IPS-NIHi7 (cell line): ENCODE data around the gene ADAMTS17.
A peak's percentile ranks its signal among the peaks of the same experiment; 100 is the strongest.
"Not testable (repeated sequence)": the region's sequence is repeated elsewhere in the genome, so short reads cannot be mapped to it uniquely, and the experiment has no call there.

ENCODE experiments used
- DNase-seq: peaks from one replicate; pipeline ENCODE4 v3.0.0; 2012; ENCODE audit warnings: mixed read lengths; ENCODE audit errors: extremely low spot score

Gene ADAMTS17

DNA sequence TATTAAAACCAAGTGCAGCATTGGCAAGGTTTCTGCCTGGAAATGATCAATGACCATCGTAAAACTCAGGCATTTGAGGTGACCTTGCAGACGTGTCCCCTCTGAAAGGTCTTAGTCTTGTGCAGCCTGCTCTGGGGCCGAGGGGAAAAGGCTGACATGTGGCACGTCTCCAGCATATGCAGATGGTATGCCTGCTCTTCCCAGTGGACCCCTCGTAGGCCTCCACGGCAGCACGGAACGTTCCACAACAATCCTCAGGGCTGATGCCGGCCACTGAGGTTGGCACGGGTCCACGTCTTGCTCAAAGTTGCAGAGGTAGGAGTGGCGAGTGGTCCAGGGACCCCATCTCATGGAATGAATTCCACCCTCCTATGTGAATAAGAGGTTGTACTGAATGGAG is 361.0 kb downstream of the ADAMTS17 start:
- DNase-seq = no peak

DNA sequence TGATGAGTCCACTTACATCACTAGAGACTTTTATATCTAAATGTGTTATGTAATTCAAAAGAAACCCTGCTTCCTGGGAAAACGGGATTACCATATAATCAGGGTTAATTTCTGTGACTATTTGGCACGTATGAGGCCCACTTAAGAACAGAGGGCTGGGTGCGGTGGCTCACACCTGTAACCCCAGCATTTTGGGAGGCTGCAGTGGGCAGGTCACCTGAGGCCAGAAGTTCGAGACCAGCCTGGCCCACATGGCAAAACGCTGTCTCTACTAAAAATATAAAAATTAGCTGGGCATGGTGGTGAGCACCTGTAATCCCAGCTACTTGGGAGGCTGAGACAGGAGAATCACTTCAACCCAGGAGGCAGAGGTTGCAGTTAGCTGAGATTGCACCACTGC is 361.9 kb downstream of the ADAMTS17 start:
- DNase-seq = not testable (repeated sequence)

DNA sequence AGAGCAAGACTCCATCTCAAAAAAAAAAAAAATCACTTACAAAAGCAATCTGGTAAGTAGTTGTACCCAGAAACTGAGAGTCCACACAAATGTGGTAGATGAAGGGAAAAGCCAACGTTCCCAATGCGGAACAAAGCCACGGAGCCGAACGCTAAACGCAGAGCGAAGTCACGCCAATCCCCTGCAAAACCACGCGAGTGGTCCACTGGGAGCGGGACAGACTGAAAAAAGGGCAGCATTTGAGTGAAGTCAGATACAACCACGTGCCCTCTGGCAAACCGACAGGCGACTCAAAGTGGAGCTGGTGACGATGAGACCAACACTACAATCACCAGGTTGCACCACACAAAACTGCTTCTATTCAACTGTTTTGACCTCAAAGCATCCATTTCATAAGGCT is 362.4 kb downstream of the ADAMTS17 start:
- DNase-seq = no peak

DNA sequence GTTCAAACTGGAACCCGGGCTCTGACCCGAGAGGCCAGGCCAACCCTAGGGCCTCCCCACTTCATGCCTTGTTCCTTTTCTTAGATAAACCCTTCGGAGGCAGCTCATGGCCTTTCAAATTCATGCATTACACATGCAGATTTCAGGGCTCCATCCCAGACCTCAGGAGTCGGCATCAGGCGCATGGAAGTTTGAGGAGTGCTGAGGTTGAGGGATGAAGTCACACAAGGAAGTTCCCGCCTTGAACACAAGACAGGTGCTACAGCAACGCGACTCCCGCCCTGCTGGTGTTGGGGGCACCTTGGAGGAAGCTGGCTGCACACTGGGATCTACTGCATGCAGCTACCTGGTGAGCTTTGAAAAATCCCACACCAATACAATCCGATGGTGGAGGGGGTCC is 363.3 kb downstream of the ADAMTS17 start:
- DNase-seq = peak; percentile 31

DNA sequence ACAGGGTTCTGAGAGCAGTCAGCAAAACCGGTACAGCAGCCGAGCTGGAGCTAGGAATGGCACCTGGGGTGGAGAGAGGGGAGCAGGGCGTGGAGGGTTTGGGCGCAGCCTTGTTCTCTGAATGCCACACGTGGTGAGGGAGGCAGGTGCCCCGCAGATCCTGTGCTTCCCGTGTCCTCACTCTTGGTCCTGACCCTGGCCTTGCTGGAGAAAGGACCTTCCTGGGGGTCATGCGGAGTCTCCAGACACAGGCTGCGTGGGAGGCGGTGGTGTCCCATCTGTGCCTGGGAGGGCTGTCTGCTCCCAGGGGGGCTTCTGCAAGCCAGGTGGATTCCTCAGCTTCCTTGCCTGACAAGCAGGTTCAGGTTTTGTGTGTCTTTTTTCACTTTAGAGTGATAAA is 363.8 kb downstream of the ADAMTS17 start:
- DNase-seq = no peak

DNA sequence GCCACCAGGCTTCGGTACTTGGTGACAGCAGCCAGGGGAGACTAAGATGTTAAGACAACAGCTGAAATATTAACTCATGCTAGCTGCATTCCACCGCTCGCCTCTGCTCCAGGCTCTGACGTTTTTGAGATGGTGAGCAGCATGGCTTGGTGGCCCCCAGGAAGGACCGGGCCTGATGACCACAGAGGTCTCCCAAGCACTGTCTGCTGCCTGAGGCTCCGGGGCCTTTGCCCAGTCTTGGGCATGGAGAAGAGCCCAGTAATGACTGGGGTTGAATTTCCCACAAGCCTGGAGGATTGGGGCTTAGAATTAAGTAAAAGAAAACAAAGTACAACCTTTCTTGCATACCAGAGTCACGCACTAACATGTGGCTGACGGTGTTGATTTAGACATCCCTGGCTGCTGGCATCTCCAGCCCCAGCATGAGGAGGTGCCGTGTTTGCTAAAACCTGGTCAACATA is 364.9 kb downstream of the ADAMTS17 start:
- DNase-seq = no peak

DNA sequence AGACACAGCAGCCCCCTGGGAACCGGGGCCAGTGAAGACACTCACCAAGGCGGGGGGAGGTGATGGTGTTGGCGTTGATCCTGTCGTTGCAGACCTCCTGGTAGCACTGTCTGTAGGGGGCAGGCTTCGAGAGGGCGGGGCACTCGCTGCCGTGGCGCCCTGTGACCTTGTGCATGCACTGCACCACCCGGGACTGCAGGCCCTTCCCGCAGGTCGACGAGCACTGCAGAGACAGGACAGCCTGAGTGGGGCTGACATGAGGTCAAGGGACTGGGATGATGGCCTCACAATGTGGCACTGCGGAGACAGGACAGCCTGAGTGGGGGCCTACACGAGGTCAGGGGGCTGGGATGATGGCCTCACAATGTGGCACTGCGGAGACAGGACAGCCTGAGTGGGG is 365.8 kb downstream of the ADAMTS17 start:
- no peak for DNase-seq

DNA sequence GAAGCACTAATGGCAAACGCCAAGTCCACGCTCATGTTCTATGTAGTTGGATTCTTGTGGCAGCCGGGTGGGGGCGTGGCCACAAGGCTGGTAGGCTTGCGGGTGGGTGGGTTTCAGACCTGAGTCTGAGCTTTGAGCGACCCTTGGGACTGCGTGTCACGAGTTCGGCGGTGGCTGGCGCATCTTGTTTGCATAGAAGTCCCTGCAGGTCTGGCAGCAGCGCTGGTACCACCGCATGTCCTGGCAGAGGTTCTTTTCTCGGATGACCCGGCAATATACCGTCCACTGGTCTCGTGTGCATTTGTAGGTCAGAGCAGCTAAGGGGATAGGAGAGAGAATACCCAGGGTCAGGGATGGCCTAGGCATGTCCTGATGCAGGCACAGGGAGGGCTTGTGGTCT is 367.5 kb downstream of the ADAMTS17 start:
- DNase-seq = no peak

DNA sequence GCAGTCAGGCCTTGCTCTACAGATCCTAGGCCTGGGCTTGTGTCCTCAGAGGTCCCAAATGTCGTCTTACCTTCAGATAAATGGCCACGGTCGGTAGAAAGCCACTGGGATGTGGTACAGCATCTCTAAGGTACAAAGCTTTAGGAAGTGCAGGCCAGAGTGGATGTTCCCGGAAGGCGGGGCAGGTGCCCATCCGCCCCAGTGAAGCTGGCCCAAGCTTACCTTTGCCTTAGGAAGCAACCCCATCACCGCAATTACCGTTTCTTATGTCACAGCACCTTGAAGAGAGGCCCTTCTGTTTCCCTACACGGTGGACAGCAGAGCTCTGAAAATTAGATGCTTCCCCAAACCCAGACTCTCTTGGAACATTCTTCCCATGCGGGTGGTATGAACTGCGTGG is 368.4 kb downstream of the ADAMTS17 start:
- DNase-seq = no peak

DNA sequence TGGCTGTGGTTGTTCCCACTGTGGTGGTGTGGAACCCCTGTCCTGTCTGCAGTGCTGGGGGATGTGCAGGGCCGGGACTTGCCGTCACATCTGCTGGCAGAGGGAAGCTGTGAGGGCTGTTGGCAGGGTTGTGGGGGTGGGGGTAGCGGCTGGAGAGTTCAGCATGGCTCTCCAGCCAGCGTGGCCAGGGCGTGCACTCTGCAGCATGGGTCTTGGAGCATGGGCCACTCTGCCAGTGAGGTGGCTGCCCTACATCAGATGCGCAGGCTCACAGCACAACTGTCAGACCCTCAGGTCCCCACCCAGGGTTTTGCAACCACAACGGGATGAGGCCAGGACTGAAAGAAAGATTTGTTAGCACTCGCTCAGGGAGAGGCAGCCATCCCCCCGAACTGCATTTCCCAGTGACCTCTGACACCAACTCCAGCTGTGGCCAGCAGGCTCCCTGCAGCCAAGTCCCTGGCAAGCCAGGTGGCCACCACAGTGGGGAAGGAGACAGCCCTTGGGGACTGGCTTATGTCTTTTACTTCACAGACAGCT is 370.8 kb downstream of the ADAMTS17 start:
- DNase-seq = no peak

DNA sequence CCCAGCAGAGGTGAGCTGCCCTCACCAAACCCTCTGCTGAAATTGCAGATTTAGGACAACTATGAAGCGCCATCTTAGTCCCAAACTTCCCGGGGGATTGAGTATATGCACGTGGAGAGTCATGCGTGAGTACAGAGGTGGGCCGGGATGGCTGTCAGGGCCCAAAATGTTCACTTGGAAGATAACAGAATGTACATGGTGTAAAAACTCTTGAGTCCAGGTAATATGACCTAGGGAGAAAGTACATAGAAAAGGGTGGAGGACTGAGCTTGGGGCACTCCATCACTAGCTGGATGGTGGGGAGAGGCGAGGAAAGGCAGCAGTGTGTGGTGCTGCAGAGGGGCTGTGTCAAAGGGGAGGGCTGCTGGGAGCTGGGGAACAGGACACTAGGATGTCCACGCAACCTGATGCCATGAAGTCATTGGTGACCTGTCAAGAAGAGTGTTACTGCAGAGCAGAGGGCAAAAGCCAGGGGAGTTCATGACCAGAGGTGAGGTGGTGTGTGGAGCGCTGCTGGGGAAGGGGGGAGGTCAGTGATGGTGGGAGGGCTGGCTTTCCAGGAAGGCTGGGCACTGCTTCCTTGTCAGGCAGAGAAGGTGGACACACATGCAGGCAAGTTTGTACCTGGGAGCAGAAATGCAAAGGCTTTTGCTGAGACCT is 372.4 kb downstream of the ADAMTS17 start:
- DNase-seq = no peak

DNA sequence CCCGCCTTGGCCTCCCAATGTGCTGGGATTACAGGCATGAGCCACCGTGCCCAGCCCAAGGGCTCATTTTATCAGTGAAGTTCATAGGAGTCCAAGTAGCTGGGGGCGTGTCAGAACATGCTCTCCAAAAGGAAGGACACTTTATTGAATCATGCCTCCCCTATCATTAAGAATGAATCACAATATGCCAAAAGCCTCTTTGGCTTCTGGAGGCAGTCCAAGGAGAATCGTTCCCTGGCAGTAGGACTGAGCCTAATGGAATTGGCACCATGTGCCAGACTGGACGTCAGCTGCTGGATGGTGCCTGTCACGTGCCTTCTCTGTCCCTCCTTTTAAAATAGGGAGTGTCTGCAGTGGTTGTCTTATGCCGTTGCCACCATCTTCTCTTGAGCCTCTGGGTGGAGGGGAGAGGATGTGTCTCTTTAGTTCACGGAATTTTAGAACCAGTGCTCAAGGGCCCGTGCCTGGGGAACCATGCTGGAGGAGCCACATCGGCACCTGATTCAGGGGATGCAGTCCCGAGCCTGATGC is 373.9 kb downstream of the ADAMTS17 start:
- DNase-seq = no peak

DNA sequence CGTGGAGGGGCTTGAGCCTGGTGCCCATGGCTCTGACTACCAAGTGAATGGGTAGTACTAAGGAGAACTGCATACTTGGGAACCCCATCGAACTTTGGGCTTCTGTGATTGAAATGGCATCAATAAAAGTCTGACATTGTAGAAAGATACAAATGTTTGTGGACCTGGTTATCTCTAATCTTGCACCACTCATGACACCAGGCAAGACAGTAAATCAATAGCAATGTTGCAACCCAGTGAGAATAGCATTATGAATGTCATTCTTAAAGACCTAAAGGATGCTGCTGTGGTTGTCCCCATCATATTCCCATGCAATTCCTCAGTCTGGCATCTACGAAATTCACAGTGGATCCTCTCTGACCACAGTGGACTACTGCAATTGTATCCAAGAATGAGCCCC is 375.0 kb downstream of the ADAMTS17 start:
- no peak for DNase-seq

DNA sequence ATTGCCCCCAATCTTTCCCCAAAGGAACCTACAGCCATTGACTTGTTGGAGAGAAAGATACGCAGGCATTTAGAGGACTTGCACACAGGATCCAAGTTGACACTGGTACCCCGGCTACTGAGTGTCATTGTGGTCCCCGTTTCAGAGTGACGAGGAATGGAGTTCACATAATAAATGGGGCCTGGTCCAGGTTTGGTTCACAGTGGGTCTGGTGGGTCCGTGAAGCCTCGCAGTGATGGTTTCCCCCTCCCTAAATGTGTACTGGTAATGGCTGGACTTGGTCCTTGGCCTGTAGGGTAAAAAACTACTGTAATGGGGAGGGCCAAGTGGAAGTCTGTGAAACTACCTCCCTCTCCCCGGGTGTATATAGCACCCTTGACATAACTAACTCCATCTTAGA is 376.4 kb downstream of the ADAMTS17 start:
- DNase-seq = no peak

DNA sequence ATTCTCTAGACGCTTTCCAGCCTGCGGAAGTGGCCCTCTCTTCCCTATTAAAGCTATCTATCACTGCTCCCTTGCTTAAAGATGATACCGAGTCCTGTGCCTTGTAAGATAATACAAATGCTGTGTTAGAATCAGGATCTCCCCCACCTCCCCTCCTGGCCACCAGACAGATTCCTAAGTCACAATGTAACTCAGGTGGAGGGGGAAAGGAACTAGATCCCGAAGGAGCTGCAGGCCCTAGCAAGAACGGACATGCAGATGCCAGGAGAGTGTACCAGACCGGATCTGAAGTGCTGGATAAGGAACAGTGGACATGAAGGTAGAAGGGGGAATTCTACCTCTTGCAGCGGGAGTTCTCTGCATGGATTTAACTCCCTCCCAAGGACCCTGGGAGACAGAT is 377.8 kb downstream of the ADAMTS17 start:
- no peak for DNase-seq

DNA sequence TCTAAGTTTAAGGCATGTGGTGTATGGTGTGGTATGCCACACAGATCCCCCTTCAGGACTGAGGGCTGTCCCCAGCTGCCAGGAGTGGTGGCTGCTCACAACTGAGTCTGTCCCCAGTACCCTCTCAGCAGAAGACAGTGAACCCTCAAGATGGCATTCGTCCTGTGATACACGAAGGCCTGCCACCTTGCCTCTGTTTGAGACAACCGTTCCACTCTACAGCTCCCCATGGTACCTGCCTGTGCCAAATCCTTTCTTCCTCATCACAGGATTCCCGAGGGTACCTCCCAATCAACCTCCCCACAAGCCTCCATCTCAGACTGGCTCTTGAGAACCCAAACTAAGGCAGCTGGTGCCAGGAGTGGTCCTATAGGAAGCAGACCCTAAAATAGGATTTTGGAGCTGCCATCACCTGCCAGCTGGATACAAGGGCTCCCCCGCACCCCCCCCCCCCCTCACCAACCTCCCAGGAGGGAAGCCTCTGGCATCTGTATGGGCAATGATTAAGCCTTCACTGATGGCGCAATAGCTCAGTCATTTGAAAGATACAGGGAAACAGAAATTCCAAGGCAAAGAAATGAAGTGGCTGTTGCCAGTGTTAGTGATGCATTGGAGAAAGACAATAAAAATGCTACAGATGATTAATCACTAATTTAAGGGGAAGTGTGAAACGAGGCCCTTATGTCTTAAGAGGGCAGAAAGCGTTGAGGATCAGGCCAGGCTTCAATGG is 378.5 kb downstream of the ADAMTS17 start:
- DNase-seq = peak; percentile 3

DNA sequence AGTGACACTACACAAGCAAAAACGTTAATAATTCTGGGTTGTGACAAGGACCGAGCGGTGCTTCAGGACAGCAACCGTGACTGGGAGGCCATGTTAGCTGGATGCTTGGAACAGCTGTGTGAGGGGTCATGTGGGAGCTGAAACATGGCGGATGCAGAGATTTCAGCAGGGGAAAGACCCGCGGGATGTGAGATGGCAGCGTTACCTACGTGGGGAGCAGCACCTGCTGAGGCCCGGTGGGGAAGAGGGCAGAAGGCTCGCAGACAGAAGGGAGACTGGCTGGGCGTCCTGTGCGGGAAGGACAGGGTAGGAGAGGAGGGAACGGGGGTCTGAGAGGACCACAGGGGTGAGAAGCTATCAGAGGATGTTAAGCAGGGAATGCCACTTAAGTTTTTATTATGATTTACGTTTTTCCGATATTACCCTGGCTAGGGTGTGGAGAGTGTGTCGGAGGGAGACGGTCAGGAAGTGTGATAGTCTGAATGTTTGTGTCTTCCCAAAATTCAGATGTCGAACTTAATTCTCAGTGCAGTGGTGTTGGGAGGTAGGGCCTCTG is 379.7 kb downstream of the ADAMTS17 start:
- DNase-seq = peak; percentile 2

DNA sequence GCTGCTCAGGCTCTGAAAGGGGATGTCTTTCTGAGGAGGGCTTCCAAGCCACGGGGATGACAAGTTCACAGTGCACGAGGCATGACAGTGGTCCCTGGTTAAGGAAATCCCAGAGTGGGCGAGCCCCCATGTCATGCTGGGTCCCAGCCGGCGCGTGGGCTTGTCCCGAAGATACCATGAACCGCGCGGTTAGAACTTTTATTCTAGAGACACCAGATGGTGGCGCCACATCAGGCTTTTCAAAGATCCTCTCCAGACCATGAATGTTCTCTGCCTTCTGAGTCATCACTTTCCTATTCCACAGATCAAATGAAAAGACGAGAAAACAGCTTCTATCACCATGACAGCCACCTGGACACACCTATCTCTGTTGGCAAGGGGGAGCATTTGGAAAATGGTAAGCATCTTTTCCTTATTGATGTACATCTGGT is 380.7 kb downstream of the ADAMTS17 start:
- DNase-seq = peak; percentile 69

DNA sequence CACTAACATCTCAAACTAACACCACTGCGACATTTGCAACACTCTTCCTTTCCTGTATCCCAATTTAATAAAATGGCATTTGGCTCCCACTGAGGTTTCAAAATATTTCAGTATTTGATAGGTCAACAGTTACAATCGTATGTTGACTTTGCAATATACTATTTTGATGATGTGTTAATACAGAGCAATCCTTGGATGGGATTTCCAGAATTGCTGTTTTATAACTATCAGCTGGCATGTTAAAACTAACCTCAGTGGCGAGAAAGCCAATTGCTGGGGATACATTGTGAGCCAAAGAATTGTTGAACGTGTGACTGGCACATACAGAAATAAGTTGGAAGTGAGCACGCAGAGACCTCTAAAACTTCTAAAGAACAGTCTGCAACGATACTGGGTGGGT is 382.4 kb downstream of the ADAMTS17 start:
- DNase-seq = no peak

DNA sequence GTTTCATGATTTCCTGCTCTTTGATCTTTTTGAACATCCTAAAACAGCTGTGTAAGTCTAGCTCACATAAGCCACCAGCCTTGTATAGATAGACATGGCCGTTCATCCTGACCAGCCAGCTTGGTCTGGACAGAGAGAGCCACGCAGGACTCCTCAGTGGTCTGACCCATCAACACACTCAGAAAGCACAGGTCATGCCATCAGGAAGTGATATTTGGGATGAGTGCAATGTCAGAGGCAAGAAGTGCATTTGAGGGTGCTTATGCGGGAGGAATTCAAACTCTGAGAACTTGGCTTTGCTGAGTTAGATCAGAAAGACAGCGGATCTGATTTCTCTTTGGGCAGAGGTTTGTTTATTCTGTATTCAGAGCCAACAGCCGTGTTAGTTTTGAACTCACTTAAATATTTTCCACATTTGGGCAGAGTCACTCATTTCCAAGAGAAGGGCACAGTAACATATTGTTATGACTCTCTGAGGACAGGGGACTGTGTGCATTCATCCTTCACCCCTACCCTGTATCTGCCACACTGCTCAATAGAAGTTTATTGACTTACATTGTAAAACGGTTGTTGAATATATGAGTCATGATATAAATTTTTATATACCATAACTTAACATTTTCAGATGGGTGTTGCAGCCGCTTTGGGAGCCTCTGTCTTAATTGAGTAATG is 383.2 kb downstream of the ADAMTS17 start:
- peak; percentile 5 for DNase-seq

DNA sequence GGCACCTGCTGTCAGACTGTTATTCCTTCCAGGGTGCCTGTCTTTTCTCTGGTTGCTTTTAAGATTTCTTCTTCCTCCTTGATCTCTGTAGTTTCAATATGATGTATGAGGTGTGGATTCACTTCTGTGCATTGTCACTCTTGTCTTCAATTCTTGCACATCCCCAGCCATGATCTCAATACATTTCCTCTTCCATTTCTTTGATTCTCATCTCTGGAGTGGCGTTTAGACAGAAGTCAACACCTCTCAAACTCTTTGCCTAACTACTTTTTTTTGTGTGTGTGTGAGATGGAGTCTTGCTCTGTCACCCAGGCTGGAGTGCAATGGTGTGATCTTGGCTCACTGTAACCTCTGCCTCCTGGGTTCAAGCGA is 384.1 kb downstream of the ADAMTS17 start:
- no peak for DNase-seq
